Measurements from ENCODE around the gene ZNF574.

DNA sequence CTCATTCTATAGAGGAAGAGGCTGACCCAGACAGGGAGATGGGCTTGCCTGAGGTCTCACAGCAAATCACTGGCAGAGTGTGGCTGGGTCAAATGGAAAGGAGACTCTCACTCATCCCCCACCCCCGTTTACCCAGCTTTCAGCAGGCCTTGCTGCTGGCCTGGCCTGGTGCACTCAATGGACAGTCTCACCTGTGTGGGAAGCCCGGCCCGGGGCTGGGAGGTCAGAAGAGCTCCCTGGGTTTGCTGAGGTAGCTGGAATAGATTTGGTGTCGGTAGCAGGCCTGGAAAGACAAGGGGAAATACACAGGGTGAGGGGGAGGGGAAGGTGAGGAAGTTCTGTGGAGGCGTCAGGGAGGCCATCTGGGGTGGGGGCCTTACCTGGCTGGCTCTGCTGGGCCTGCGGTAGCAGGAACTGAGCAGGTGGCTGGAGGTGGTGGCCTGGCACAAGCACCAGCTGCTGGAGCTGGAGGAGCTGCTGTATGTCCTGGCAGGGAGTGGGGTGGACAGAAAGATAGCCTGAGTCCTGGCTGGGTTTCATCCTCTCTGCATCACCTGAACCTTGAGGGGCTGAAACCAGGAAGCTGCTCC lies 23.5 kb downstream of the ZNF574 start:
- no peak for TF ChIP-seq POLR2A (IDR thresholded peaks at IDR 0.05)
- TF ChIP-seq, protein P1, sequence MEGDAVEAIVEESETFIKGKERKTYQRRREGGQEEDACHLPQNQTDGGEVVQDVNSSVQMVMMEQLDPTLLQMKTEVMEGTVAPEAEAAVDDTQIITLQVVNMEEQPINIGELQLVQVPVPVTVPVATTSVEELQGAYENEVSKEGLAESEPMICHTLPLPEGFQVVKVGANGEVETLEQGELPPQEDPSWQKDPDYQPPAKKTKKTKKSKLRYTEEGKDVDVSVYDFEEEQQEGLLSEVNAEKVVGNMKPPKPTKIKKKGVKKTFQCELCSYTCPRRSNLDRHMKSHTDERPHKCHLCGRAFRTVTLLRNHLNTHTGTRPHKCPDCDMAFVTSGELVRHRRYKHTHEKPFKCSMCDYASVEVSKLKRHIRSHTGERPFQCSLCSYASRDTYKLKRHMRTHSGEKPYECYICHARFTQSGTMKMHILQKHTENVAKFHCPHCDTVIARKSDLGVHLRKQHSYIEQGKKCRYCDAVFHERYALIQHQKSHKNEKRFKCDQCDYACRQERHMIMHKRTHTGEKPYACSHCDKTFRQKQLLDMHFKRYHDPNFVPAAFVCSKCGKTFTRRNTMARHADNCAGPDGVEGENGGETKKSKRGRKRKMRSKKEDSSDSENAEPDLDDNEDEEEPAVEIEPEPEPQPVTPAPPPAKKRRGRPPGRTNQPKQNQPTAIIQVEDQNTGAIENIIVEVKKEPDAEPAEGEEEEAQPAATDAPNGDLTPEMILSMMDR (IDR thresholded peaks at IDR 0.05) = no peak

Measured in esophagus squamous epithelium (tissue), 4 donors.